OCI-LY1 (cell line): ENCODE measurements around the gene EREG.

Experiments
- H2AFZ ChIP-seq: fragments of 200-600 bp; sonication (generic), shearing (Covaris generic); 2 replicates; pipeline ENCODE4 v1.6.0; 2014; ENCODE audit warnings: antibody characterized with exemption, mild to moderate bottlenecking, low read length
- H3F3A ChIP-seq: fragments of 200-600 bp; sonication (generic), shearing (Covaris generic); 2 replicates; pipeline ENCODE4 v1.6.0; 2014; ENCODE audit warnings: mild to moderate bottlenecking, antibody characterized with exemption, low read length, moderate library complexity; ENCODE audit not compliant: insufficient read depth
- H3K27ac ChIP-seq: fragments of 200-600 bp; sonication (generic); 2 replicates; pipeline ENCODE4 v1.5.1; 2014; ENCODE audit warnings: low read length, mixed run types, mild to moderate bottlenecking, low read depth; ENCODE audit not compliant: poor library complexity, severe bottlenecking
- H3K27me3 ChIP-seq: fragments of 200-600 bp; sonication (generic); 2 replicates; pipeline ENCODE4 v1.6.0; 2014; ENCODE audit warnings: antibody characterized with exemption, mild to moderate bottlenecking, low read length, moderate library complexity; ENCODE audit not compliant: insufficient read depth
- H3K36me3 ChIP-seq: fragments of 200-600 bp; sonication (generic); 2 replicates; pipeline ENCODE4 v1.6.1; 2014; ENCODE audit warnings: mild to moderate bottlenecking, antibody characterized with exemption, low read length, moderate library complexity, mixed read lengths; ENCODE audit not compliant: insufficient read depth
- H3K4me1 ChIP-seq: fragments of 200-600 bp; sonication (generic); 2 replicates; pipeline ENCODE4 v1.5.1; 2014; ENCODE audit warnings: mild to moderate bottlenecking, low read length, moderate library complexity; ENCODE audit not compliant: insufficient read depth, severe bottlenecking
- H3K4me2 ChIP-seq: fragments of 200-600 bp; sonication (generic), shearing (Covaris generic); 2 replicates; pipeline ENCODE4 v1.6.1; 2014; ENCODE audit warnings: low read length
- H3K4me3 ChIP-seq: fragments of 200-600 bp; sonication (generic); 2 replicates; pipeline ENCODE4 v1.5.1; 2014; ENCODE audit warnings: low read length, low read depth, mild to moderate bottlenecking, mixed read lengths; ENCODE audit not compliant: poor library complexity, severe bottlenecking
- H3K79me2 ChIP-seq: fragments of 200-600 bp; shearing (Covaris generic); 2 replicates; pipeline ENCODE4 v1.6.1; 2016; ENCODE audit warnings: mixed run types, low read length, mixed read lengths; ENCODE audit not compliant: insufficient read depth
- H3K9ac ChIP-seq: fragments of 200-600 bp; sonication (generic), shearing (Covaris generic); 2 replicates; pipeline ENCODE4 v1.6.1; 2014; ENCODE audit warnings: mild to moderate bottlenecking, low read length, mixed read lengths
- H3K9me2 ChIP-seq: fragments of 200-600 bp; sonication (generic), shearing (Covaris generic); 2 replicates; pipeline ENCODE4 v1.6.1; 2014; ENCODE audit warnings: low read depth, mild to moderate bottlenecking, low read length, mixed read lengths
- H3K9me3 ChIP-seq: fragments of 200-600 bp; shearing (Covaris generic); 2 replicates; pipeline ENCODE4 v1.6.1; 2014; ENCODE audit warnings: low read length, mixed read lengths
- H4K20me1 ChIP-seq: fragments of 200-600 bp; sonication (generic), shearing (Covaris generic); 2 replicates; pipeline ENCODE4 v1.6.0; 2016; ENCODE audit warnings: mild to moderate bottlenecking, low read length; ENCODE audit not compliant: insufficient read depth
- EZH2 ChIP-seq: fragments of 200-600 bp; sonication (generic), shearing (Covaris generic); IDR thresholded peaks from 2 replicates; pipeline ENCODE4 v1.8.0; 2017; ENCODE audit warnings: borderline replicate concordance, mixed run types, mild to moderate bottlenecking, antibody characterized with exemption, low read length, moderate library complexity, mixed read lengths
- TF ChIP-seq, protein P1 (sequence below): fragments of 200-600 bp; sonication (generic), shearing (Covaris generic); IDR thresholded peaks from 2 replicates; pipeline ENCODE4 v1.5.1; 2017; ENCODE audit warnings: mild to moderate bottlenecking, antibody characterized with exemption, low read length, moderate library complexity, mixed read lengths

EREG gene

DNA sequence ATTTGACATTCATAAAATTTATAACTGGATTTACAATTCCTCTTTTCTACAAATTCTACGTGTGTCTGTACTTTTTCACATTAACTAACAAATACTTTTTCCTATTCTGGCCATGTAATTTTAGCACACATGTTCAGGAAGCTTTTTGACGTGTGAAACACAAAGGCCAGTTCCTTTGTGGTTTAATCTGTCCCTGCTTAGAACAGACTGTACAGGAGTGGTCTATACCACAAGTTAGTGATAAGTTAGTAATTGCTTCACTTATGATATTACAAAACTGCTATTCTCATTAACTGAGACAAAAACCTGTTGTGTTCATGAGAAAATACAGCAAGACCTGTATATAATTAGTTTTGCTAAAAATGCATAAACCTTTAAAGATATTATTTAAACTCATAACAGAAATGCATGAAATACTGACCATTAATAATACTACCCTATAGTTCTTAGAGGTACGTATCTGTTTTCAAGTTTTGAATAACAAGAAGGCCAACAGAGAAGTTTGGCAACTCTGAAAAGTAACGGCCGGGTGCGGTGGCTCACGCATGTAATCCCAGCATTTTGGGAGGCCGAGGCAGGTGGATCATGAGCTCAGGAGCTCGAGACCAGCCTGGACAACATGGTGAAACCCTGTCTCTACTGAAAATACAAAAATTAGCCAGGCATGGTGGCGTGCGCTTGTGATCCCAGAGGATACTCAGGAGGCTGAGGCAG lies 66.3 kb downstream of the EREG start:
- no peaks in the 10 kb centered on the region for H3K27me3 ChIP-seq
- H3K9me2 ChIP-seq = no peaks in the 10 kb centered on the region
- H4K20me1 ChIP-seq = no peaks in the 10 kb centered on the region
- H3K36me3 ChIP-seq = no peaks in the 10 kb centered on the region
- TF ChIP-seq, protein P1, sequence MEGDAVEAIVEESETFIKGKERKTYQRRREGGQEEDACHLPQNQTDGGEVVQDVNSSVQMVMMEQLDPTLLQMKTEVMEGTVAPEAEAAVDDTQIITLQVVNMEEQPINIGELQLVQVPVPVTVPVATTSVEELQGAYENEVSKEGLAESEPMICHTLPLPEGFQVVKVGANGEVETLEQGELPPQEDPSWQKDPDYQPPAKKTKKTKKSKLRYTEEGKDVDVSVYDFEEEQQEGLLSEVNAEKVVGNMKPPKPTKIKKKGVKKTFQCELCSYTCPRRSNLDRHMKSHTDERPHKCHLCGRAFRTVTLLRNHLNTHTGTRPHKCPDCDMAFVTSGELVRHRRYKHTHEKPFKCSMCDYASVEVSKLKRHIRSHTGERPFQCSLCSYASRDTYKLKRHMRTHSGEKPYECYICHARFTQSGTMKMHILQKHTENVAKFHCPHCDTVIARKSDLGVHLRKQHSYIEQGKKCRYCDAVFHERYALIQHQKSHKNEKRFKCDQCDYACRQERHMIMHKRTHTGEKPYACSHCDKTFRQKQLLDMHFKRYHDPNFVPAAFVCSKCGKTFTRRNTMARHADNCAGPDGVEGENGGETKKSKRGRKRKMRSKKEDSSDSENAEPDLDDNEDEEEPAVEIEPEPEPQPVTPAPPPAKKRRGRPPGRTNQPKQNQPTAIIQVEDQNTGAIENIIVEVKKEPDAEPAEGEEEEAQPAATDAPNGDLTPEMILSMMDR = no peak
- TF ChIP-seq EZH2 = no peak
- no peak overlapping the region for H3K27ac ChIP-seq
- no peak overlapping the region for H3K9ac ChIP-seq
- no peak overlapping the region for H3K4me3 ChIP-seq
- H3K9me3 ChIP-seq = no peaks in the 10 kb centered on the region
- H3K4me2 ChIP-seq = no peak overlapping the region
- H3K4me1 ChIP-seq = peaks cover 3% of the 10 kb centered on the region
- H3F3A ChIP-seq = no peaks in the 10 kb centered on the region
- no peak overlapping the region for H2AFZ ChIP-seq
- no peaks in the 10 kb centered on the region for H3K79me2 ChIP-seq

DNA sequence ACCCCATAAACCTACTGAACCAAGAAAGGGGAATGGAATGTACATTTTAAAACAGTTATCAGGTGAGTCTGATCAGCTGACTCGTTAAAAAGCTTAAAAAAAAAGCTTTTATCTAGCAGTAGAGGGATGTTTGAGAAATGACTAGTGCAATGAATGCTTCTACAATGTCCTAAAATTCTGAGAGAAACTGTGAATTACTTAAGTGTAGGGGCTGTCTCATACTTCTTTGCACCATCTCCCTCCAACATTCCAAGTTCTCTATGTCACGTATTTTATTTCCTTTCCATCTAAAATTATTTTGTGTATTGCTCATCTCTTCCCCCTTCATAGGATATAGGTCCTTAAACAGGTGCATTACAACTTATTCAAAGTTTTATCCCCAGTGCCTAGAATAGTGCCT lies 68.1 kb downstream of the EREG start:
- Histone ChIP-seq H2AFZ (no peak overlapping the region), H3K4me2 (no peak overlapping the region), H4K20me1 (no peaks in the 10 kb centered on the region)

DNA sequence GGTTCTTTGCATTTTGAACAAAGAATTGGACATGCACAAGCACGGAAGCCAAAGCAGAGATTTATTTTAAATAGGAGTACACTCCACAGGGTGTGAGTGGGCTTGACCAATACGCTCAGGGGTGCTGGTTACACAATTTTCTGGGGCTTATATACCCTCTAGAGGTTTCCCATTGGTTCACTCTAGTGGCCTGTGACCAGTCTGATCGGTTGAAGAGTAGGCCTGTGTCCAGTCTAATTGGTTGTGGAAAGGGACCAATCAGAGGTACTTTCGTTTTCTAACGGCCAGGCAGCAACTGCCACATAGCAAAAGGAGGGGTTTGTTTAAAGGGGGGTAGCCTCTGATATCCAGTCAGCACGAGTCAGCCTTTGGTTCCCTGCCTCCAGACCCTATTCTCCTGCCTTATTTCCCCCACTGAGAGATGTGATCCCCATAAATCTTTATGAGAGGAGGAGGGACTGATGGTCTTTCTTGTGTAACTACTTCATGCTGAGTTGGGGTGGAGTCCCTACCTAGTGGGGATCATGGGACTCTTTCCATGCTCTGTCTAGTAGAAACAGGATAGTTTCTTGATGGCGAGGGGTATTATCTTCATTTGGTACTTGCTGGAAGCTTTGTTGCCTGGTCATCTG lies 68.7 kb downstream of the EREG start:
- H3K4me2 ChIP-seq = peak overlapping the region; percentile 36
- no peaks in the 10 kb centered on the region for H4K20me1 ChIP-seq
- no peaks in the 10 kb centered on the region for H3K27me3 ChIP-seq
- no peaks in the 10 kb centered on the region for H3F3A ChIP-seq
- TF ChIP-seq EZH2 = no peak
- TF ChIP-seq, protein P1 = no peak
- no peaks in the 10 kb centered on the region for H3K9me3 ChIP-seq
- H3K9me2 ChIP-seq = no peaks in the 10 kb centered on the region
- no peaks in the 10 kb centered on the region for H3K36me3 ChIP-seq
- no peak overlapping the region for H2AFZ ChIP-seq
- peaks cover 3% of the 10 kb centered on the region for H3K4me1 ChIP-seq
- H3K27ac ChIP-seq = no peak overlapping the region
- peak overlapping the region; percentile 0 for H3K4me3 ChIP-seq
- H3K79me2 ChIP-seq = no peaks in the 10 kb centered on the region
- H3K9ac ChIP-seq = no peak overlapping the region

More for the DNA sequence above, 68.1 kb downstream of the EREG start:
- Histone ChIP-seq H3K36me3 (no peaks in the 10 kb centered on the region), H3K9me2 (no peaks in the 10 kb centered on the region), H3K79me2 (no peaks in the 10 kb centered on the region), H3K4me3 (no peak overlapping the region), H3K27ac (no peak overlapping the region), H3K9ac (no peak overlapping the region), H3K4me1 (peaks cover 3% of the 10 kb centered on the region), H3K27me3 (no peaks in the 10 kb centered on the region), H3K9me3 (no peaks in the 10 kb centered on the region), H3F3A (no peaks in the 10 kb centered on the region)
- TF ChIP-seq, protein P1 = no peak
- no peak for TF ChIP-seq EZH2
